ENCODE results near the gene PARD6A. TPM values are rescaled to one million over a fixed set of nuclear protein-coding genes. Genes with fewer than 3 reads are reported as not detected.

The PARD6A gene
- total and polyA plus RNA-seq, 2 of the 13 experiments (the other 11 are each of a cell fraction or from before 2014, with no cell fraction given), result 3.5 to 4.3 TPM

- TF ChIP-seq, protein P1, sequence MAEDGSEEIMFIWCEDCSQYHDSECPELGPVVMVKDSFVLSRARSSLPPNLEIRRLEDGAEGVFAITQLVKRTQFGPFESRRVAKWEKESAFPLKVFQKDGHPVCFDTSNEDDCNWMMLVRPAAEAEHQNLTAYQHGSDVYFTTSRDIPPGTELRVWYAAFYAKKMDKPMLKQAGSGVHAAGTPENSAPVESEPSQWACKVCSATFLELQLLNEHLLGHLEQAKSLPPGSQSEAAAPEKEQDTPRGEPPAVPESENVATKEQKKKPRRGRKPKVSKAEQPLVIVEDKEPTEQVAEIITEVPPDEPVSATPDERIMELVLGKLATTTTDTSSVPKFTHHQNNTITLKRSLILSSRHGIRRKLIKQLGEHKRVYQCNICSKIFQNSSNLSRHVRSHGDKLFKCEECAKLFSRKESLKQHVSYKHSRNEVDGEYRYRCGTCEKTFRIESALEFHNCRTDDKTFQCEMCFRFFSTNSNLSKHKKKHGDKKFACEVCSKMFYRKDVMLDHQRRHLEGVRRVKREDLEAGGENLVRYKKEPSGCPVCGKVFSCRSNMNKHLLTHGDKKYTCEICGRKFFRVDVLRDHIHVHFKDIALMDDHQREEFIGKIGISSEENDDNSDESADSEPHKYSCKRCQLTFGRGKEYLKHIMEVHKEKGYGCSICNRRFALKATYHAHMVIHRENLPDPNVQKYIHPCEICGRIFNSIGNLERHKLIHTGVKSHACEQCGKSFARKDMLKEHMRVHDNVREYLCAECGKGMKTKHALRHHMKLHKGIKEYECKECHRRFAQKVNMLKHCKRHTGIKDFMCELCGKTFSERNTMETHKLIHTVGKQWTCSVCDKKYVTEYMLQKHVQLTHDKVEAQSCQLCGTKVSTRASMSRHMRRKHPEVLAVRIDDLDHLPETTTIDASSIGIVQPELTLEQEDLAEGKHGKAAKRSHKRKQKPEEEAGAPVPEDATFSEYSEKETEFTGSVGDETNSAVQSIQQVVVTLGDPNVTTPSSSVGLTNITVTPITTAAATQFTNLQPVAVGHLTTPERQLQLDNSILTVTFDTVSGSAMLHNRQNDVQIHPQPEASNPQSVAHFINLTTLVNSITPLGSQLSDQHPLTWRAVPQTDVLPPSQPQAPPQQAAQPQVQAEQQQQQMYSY (CRISPR knock-in tag; IDR thresholded peaks at IDR 0.05), result no peak; the same call in 1 of the 2 replicates
- TF ChIP-seq TIGD3 (CRISPR knock-in tag; IDR thresholded peaks at IDR 0.05; ENCODE audit: borderline replicate concordance) (no peak; the same call in 1 of the 2 replicates), DZIP1 (CRISPR knock-in tag; IDR thresholded peaks at IDR 0.05) (peak; percentile 74; the same call in 1 of the 2 replicates), RFX5 (IDR thresholded peaks at IDR 0.05; ENCODE audit: low read depth, low read length) (no peak), GPN1 (CRISPR knock-in tag; IDR thresholded peaks at IDR 0.05; ENCODE audit: borderline replicate concordance) (no peak), ZNF543 (CRISPR knock-in tag; IDR thresholded peaks at IDR 0.05) (no peak; the same call in 1 of the 2 replicates), ZBTB42 (CRISPR knock-in tag; IDR thresholded peaks at IDR 0.05) (peak; percentile 38; the same call in 1 of the 2 replicates), ZNF281 (CRISPR knock-in tag; IDR thresholded peaks at IDR 0.05; ENCODE audit: borderline replicate concordance) (peak; percentile 42; the same call in 1 of the 2 replicates), ZFP41 (CRISPR knock-in tag; IDR thresholded peaks at IDR 0.05; ENCODE audit: borderline replicate concordance) (no peak), ZNF639 (CRISPR knock-in tag; conservative IDR thresholded peaks at IDR 0.05) (no peak; the same call in 1 of the 2 replicates), LBX2 (CRISPR knock-in tag; IDR thresholded peaks at IDR 0.05; ENCODE audit: borderline replicate concordance) (peak; percentile 85; the same call in 1 of the 2 replicates), BORCS8-MEF2B (CRISPR knock-in tag; IDR thresholded peaks at IDR 0.05) (no peak; the same call in none of the 2 replicates), ELF4 (CRISPR knock-in tag; IDR thresholded peaks at IDR 0.05; ENCODE audit: borderline replicate concordance) (no peak; the same call in 1 of the 2 replicates), TBX3 (IDR thresholded peaks at IDR 0.05; ENCODE audit: borderline replicate concordance) (no peak)
These were observed 6.0 kb downstream of the PARD6A start, which contains the start of the genes C16orf86 and ENKD1 (continued) for GRCh38 chr16:67666559-67667452.

Data from HepG2 (cell line).